Tibial nerve (tissue), 4 donors: Measurements from ENCODE around the gene SREK1IP1. TPM values are rescaled to one million over a fixed set of nuclear protein-coding genes. Genes with fewer than 3 reads are reported as not detected.
"Not testable (repeated sequence)": the region's sequence is repeated elsewhere in the genome, so short reads cannot be mapped to it uniquely, and the experiment has no call there.

Experiments
- DNase-seq, 2 donors: peaks; one replicate each; pipeline ENCODE4 v3.0.0-alpha.2; 2019; ENCODE audit warnings: low spot score in 2 of 2
- H3K27ac ChIP-seq, 4 donors: fragments of 200-600 bp; sonication (generic) in 3 of 4; one replicate each; pipeline ENCODE4 v1.5.1; 2017 to 2019; ENCODE audit warnings: mild to moderate bottlenecking in 1 of 4
- H3K27me3 ChIP-seq, 2 donors: fragments of 200-600 bp; sonication (generic) in 1 of 2; one replicate each; pipeline versions ENCODE4 v1.5.1 to v1.6.0; 2017 to 2019
- H3K36me3 ChIP-seq, 3 donors: fragments of 200-600 bp; sonication (generic); one replicate each; pipeline ENCODE4 v1.5.1; 2018 to 2019
- H3K4me1 ChIP-seq, 4 donors: fragments of 200-600 bp; sonication (generic) in 3 of 4; one replicate each; pipeline ENCODE4 v1.5.1; 2017 to 2019
- H3K4me3 ChIP-seq, 4 donors: fragments of 200-600 bp; sonication (generic) in 3 of 4; one replicate each; pipeline ENCODE4 v1.5.1; 2017 to 2019; ENCODE audit warnings: mild to moderate bottlenecking in 1 of 4, moderate library complexity in 1 of 4
- H3K9me3 ChIP-seq, 4 donors: fragments of 200-600 bp; sonication (generic) in 3 of 4; one replicate each; pipeline ENCODE4 v1.5.1; 2017 to 2019
- CTCF ChIP-seq, 5 experiments: fragments of 200-600 bp in 3 of 5; fragments of 450-650 bp in 2 of 5; sonication (generic) in 3 of 5; IDR thresholded peaks; one replicate each; pipeline ENCODE4 v1.5.1; 2016 to 2019; ENCODE audit warnings: antibody characterized with exemption in 5 of 5, mild to moderate bottlenecking in 3 of 5, moderate library complexity in 2 of 5
- EP300 ChIP-seq, 2 donors: sonication (generic); formaldehyde crosslinking; IDR thresholded peaks; one replicate each; pipeline ENCODE4 v1.6.1; 2017; ENCODE audit warnings: antibody characterized with exemption in 2 of 2, mild to moderate bottlenecking in 1 of 2
- POLR2A ChIP-seq, 2 donors: fragments of 450-650 bp; IDR thresholded peaks; one replicate each; pipeline ENCODE4 v1.6.1; 2017; ENCODE audit warnings: antibody characterized with exemption in 2 of 2, mild to moderate bottlenecking in 2 of 2, moderate library complexity in 2 of 2
- WGBS, 2 donors: methylation state at CpG; one replicate each; pipeline ENCODE4 v1.1.5; 2018; 5-methylcytosine and 5-hydroxymethylcytosine counted together
- total RNA-seq, 4 donors: library from RNA; depleted of rRNA; stranded (reverse); fragments of >200 nt; gene quantifications; one replicate each; pipeline ENCODE4 v1.1.0, GENCODE V29; 2016

SREK1IP1 gene
- total RNA-seq, 4 donors from 2014 or later: 7.5 to 11.6 (median 10.2) TPM

- H3K9me3 ChIP-seq: no peaks in the 10 kb centered on the region
- no peak overlapping the region for H3K27ac ChIP-seq
- H3K36me3 ChIP-seq: peaks cover 0 to 20% (median 0%) of the 10 kb centered on the region in 3 donors
- WGBS, 2 donors: 92 to 100% methylated on average over 1 of the region's 1 CpG
- no peaks in the 10 kb centered on the region for H3K4me1 ChIP-seq
- H3K27me3 ChIP-seq: no peaks in the 10 kb centered on the region
- H3K4me3 ChIP-seq: no peak overlapping the region
- TF ChIP-seq EP300 (IDR thresholded peaks at IDR 0.05): no peak
- DNase-seq: no peak
These were observed 23.6 kb downstream of the SREK1IP1 start for GRCh38 chr5:64744914-64745313.

- peaks cover 0 to 39% (median 0%) of the 10 kb centered on the region in 3 donors for H3K36me3 ChIP-seq
- DNase-seq: no peak
- no peaks in the 10 kb centered on the region for H3K27me3 ChIP-seq
- no peaks in the 10 kb centered on the region for H3K4me1 ChIP-seq
- no peak for TF ChIP-seq EP300 (IDR thresholded peaks at IDR 0.05)
- no peak for TF ChIP-seq POLR2A (IDR thresholded peaks at IDR 0.05)
- TF ChIP-seq CTCF (IDR thresholded peaks at IDR 0.05): no peak
- no peaks in the 10 kb centered on the region for H3K9me3 ChIP-seq
- H3K27ac ChIP-seq: no peak overlapping the region
- no peak overlapping the region for H3K4me3 ChIP-seq
These were observed 25.7 kb downstream of the SREK1IP1 start for GRCh38 chr5:64742821-64743220.

- H3K4me1 ChIP-seq: no peaks in the 10 kb centered on the region
- no peaks in the 10 kb centered on the region for H3K9me3 ChIP-seq
- peaks cover 0 to 36% (median 0%) of the 10 kb centered on the region in 3 donors for H3K36me3 ChIP-seq
- no peak for DNase-seq
- WGBS, 2 donors: 75 to 76% methylated on average over 1 of the region's 1 CpG
- TF ChIP-seq POLR2A (IDR thresholded peaks at IDR 0.05) (no peak), EP300 (IDR thresholded peaks at IDR 0.05) (no peak), CTCF (IDR thresholded peaks at IDR 0.05) (no peak)
- no peaks in the 10 kb centered on the region for H3K27me3 ChIP-seq
- H3K4me3 ChIP-seq: no peak overlapping the region
- no peak overlapping the region for H3K27ac ChIP-seq
These were observed 26.1 kb downstream of the SREK1IP1 start for GRCh38 chr5:64742411-64742810.

GRCh38 chr5:64727150-64727549 is 41.3 kb downstream of the SREK1IP1 start:
- Histone ChIP-seq H3K27me3 (no peaks in the 10 kb centered on the region), H3K4me1 (no peaks in the 10 kb centered on the region), H3K36me3 (peaks cover 0 to 68% (median 0%) of the 10 kb centered on the region in 3 donors), H3K27ac (no peak overlapping the region), H3K4me3 (no peak overlapping the region), H3K9me3 (no peaks in the 10 kb centered on the region)
- 89 to 95% methylated on average over 2 of the region's 2 CpGs for WGBS, 2 donors
- TF ChIP-seq CTCF (IDR thresholded peaks at IDR 0.05) (no peak), EP300 (IDR thresholded peaks at IDR 0.05) (no peak), POLR2A (IDR thresholded peaks at IDR 0.05) (no peak)
- no peak for DNase-seq

- Histone ChIP-seq H3K27me3 (no peaks in the 10 kb centered on the region), H3K27ac (no peak overlapping the region), H3K4me1 (no peaks in the 10 kb centered on the region), H3K4me3 (no peak overlapping the region), H3K36me3 (peaks cover 0 to 63% (median 0%) of the 10 kb centered on the region in 3 donors), H3K9me3 (no peaks in the 10 kb centered on the region)
- TF ChIP-seq EP300 (IDR thresholded peaks at IDR 0.05) (no peak), CTCF (IDR thresholded peaks at IDR 0.05) (no peak), POLR2A (IDR thresholded peaks at IDR 0.05) (no peak)
- WGBS, 2 donors: 65 to 96% methylated on average over 3 of the region's 3 CpGs
- DNase-seq: no peak
These were observed 45.9 kb downstream of the SREK1IP1 start for GRCh38 chr5:64722588-64722987.

- H3K4me3 ChIP-seq, DNase-seq, H3K27me3 ChIP-seq, H3K36me3 ChIP-seq, H3K9me3 ChIP-seq, H3K4me1 ChIP-seq, H3K27ac ChIP-seq: not testable (repeated sequence)
- 82 to 94% methylated on average over 9 to 11 of the region's 16 CpGs for WGBS, 2 donors
These were observed 54.0 kb downstream of the SREK1IP1 start for GRCh38 chr5:64714495-64714894.
